ENCODE results near the gene FUT6.

The FUT6 gene

DNA sequence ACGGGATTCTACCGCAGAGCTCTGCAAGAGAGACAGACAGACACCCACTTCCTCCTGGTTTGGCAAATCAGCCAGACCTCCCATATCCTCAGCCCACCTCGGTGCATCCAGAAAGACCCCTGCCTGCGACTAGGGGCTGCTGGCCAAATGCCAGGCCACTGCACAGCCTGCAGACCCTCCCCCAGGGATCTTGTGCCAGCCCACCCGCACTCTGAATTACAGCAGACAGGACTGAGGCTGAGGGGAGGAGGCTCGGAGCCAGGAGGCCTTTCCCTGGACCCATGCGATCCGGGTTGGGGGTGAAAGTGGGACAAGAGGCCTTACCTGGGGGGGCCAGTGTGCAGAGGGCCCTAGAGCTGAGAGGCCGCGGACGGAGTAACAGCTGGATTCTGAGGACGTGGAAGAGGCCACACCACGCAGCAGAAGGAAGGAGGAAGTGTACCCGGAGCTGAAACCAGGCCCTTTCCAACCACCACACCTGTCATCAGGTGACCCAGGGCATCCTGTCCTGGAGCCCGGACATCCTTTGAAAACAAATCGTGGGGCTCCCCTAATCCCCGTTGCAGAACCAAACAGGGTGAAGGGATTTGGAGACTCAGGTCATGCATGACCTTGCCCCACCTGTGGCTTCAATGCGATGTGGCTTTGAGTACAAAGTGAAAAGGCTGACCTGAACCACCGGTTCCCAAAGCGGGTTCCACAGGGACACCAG is 993 bp downstream of the FUT6 start:
- Histone ChIP-seq H3K4me3 (no peak overlapping the region), H3K4me1 (no peaks in the 10 kb centered on the region), H3K36me3 (no peaks in the 10 kb centered on the region), H3K27me3 (peaks cover 0 to 56% of the 10 kb centered on the region in 2 donors), H3K9me3 (no peaks in the 10 kb centered on the region), H3K27ac (no peak overlapping the region)
- intact Hi-C loops (cut with DNase I; ENCODE audit: low total_unique reads), result no loop called here
- no peak for DNase-seq
- TF ChIP-seq, protein P1, sequence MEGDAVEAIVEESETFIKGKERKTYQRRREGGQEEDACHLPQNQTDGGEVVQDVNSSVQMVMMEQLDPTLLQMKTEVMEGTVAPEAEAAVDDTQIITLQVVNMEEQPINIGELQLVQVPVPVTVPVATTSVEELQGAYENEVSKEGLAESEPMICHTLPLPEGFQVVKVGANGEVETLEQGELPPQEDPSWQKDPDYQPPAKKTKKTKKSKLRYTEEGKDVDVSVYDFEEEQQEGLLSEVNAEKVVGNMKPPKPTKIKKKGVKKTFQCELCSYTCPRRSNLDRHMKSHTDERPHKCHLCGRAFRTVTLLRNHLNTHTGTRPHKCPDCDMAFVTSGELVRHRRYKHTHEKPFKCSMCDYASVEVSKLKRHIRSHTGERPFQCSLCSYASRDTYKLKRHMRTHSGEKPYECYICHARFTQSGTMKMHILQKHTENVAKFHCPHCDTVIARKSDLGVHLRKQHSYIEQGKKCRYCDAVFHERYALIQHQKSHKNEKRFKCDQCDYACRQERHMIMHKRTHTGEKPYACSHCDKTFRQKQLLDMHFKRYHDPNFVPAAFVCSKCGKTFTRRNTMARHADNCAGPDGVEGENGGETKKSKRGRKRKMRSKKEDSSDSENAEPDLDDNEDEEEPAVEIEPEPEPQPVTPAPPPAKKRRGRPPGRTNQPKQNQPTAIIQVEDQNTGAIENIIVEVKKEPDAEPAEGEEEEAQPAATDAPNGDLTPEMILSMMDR (IDR thresholded peaks at IDR 0.05), result no peak

DNA sequence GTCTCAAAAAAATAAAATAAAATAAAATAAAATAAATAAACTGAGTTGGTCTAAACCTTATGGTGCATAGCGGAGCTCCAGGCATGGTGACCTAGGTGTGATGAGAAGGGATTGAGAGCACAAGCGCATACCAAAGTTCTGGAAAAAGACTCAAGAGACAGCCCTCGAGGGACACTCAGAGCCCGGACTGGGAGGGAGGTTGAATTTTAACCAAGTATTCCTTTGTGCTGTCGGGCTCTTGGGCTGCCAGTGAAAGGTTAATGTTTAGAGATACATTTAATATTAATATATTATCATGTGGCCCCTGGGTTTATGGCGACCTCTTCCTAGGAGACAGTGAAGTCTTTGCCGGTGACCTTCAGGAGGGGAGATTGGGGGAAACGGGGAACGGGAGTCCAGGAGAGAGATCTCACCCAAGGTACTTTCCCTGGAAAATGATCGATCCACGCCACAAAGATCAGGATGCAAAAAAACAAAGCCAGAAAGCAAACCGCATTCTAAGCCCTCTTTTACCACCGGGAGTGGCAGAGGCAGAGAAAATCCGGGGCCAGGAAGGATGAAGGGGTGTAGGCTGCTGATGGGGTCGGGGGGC is 1.6 kb downstream of the FUT6 start:
- Histone ChIP-seq H3K36me3 (no peaks in the 10 kb centered on the region), H3K9me3 (no peaks in the 10 kb centered on the region), H3K4me3 (no peak overlapping the region), H3K27me3 (peaks cover 0 to 55% of the 10 kb centered on the region in 2 donors), H3K27ac (no peak overlapping the region), H3K4me1 (no peaks in the 10 kb centered on the region)
- TF ChIP-seq, protein P1 (IDR thresholded peaks at IDR 0.05), result no peak
- intact Hi-C loops (cut with DNase I; ENCODE audit: low total_unique reads), result no loop called here
- DNase-seq, result no peak

DNA sequence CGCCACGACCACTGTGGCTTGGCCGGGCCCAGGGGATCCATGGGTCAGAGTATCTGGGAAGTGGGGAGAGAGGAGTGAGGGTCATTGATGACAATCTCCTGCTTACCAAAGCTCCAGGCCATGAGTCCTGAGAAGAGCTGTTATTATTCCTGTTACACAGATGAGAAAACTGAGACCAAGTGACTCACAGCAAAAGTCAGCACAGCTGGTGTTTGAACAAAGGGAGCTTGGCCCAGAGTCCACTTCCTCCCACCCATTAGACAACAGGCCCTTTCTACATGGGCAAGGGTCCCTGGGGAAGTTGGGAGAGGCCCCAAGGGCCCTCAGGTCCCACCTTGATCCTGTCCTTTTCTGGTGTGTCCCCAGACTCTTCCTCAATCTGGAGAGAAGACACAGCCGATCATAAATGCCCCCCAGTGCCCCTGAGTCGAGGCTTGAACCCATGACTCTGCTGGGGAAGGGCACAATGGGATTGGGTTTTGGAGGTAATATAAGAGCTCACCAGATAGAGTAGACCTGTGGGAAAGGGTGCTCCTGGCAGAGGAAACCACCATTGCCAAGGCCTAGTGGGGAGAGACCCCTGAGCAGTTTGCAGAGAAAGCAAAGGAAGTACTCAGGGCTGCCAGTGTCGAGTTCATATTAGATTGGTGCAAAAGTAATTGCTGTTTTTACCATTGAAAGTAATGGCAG is 6.8 kb downstream of the FUT6 start:
- intact Hi-C loops (cut with DNase I; ENCODE audit: low total_unique reads), result no loop called here
- Histone ChIP-seq H3K4me3 (no peak overlapping the region), H3K9me3 (no peaks in the 10 kb centered on the region), H3K27me3 (peaks cover 3 to 62% of the 10 kb centered on the region in 2 donors), H3K36me3 (no peaks in the 10 kb centered on the region), H3K4me1 (peaks cover 0 to 18% (median 14%) of the 10 kb centered on the region in 4 donors), H3K27ac (no peak overlapping the region)
- DNase-seq, result no peak
- TF ChIP-seq, protein P1 (IDR thresholded peaks at IDR 0.05), result no peak

DNA sequence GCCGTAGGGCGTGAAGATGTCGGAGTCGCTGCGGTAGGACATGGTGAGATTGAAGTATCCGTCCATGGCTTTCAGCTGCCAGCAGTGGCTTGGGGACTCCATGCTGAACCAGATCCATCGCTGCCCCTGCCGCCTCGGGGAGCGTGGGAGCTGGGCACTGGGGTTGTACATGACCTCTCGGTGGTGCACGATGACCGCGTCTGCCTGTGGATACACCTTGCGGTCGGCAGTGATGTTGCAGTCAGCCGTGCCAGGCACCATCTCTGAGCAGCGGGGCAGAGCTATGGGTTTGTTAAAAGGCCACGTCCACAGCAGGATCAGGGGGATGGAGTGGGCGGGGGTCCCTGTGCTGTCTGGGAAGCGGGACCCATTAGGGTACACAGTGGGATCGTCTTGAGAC is 7.4 kb downstream of the FUT6 start:
- H3K36me3 ChIP-seq, result no peaks in the 10 kb centered on the region
- no peaks in the 10 kb centered on the region for H3K9me3 ChIP-seq
- TF ChIP-seq, protein P1 (IDR thresholded peaks at IDR 0.05), result no peak
- peaks cover 0 to 18% (median 14%) of the 10 kb centered on the region in 4 donors for H3K4me1 ChIP-seq
- no peak overlapping the region for H3K27ac ChIP-seq
- intact Hi-C loops (cut with DNase I; ENCODE audit: low total_unique reads), result no loop called here
- no peak overlapping the region for H3K4me3 ChIP-seq
- H3K27me3 ChIP-seq, result peaks cover 3 to 66% of the 10 kb centered on the region in 2 donors
- DNase-seq, result no peak

DNA sequence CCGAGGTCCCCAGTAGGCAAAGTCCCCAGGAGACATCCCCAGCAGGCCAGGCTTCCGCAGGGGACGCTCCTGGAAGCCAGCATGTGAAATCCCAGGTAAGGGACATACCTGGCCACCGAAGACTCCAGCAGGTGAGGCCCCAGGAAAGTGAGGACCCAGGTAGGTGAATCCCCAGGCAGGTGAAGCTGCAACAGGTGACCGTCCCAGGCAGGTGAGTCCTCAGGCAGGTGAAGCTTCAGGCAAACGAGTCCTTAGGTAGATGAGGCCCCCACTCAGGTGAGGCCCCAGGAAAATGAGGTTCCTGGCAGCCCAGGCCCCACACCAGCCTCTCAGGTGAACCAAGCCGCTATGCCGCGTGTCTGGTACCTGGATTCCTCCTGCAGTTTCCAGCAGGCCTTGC is 8.3 kb downstream of the FUT6 start:
- Histone ChIP-seq H3K27me3 (peaks cover 3 to 69% of the 10 kb centered on the region in 2 donors), H3K36me3 (no peaks in the 10 kb centered on the region), H3K4me3 (no peak overlapping the region), H3K4me1 (peaks cover 0 to 24% (median 16%) of the 10 kb centered on the region in 4 donors), H3K27ac (no peak overlapping the region), H3K9me3 (no peaks in the 10 kb centered on the region)
- DNase-seq, result no peak
- intact Hi-C loops (cut with DNase I; ENCODE audit: low total_unique reads), result no loop called here
- TF ChIP-seq, protein P1 (IDR thresholded peaks at IDR 0.05), result no peak
